ENCODE measurements around the gene DBR1. TPM values are rescaled to one million over a fixed set of nuclear protein-coding genes. Genes with fewer than 3 reads are reported as not detected.
"Not testable (repeated sequence)": the region's sequence is repeated elsewhere in the genome, so short reads cannot be mapped to it uniquely, and the experiment has no call there.

Gene DBR1
- total RNA-seq, 1 donor from 2014 or later = 18.3 TPM

- TF ChIP-seq CTCF (IDR thresholded peaks at IDR 0.05) = no peak
- H3K27me3 Mint-ChIP-seq (ENCODE audit: unreplicated experiment) = peaks cover 39% of the 10 kb centered on the region
- DNase-seq (ENCODE audit: extremely low spot score, unreplicated experiment) = no peak
- no peaks in the 10 kb centered on the region for H3K4me1 Mint-ChIP-seq (ENCODE audit: unreplicated experiment)
- H3K36me3 Mint-ChIP-seq (ENCODE audit: unreplicated experiment) = no peaks in the 10 kb centered on the region
- H3K4me3 Mint-ChIP-seq (ENCODE audit: unreplicated experiment) = no peak overlapping the region
- H3K27ac Mint-ChIP-seq (ENCODE audit: unreplicated experiment) = no peak overlapping the region
- no peaks in the 10 kb centered on the region for H3K9me3 Mint-ChIP-seq (ENCODE audit: unreplicated experiment)
Observed at GRCh38 chr3:138148503-138148902, 26.2 kb downstream of the DBR1 start.

GRCh38 chr3:138142181-138142580, 32.5 kb downstream of the DBR1 start:
- not testable (repeated sequence) for H3K4me1 Mint-ChIP-seq (ENCODE audit: unreplicated experiment); H3K36me3 Mint-ChIP-seq (ENCODE audit: unreplicated experiment); DNase-seq (ENCODE audit: extremely low spot score, unreplicated experiment); H3K9me3 Mint-ChIP-seq (ENCODE audit: unreplicated experiment); H3K27ac Mint-ChIP-seq (ENCODE audit: unreplicated experiment); H3K4me3 Mint-ChIP-seq (ENCODE audit: unreplicated experiment)
- peaks cover 22% of the 10 kb centered on the region for H3K27me3 Mint-ChIP-seq (ENCODE audit: unreplicated experiment)

- no peaks in the 10 kb centered on the region for H3K36me3 Mint-ChIP-seq (ENCODE audit: unreplicated experiment)
- peaks cover 25% of the 10 kb centered on the region for H3K27me3 Mint-ChIP-seq (ENCODE audit: unreplicated experiment)
Observed at GRCh38 chr3:138140940-138141339, 33.8 kb downstream of the DBR1 start.

GRCh38 chr3:138139691-138140090, 35.0 kb downstream of the DBR1 start:
- Mint-ChIP-seq H3K9me3 (ENCODE audit: unreplicated experiment) (no peaks in the 10 kb centered on the region), H3K4me1 (ENCODE audit: unreplicated experiment) (no peaks in the 10 kb centered on the region), H3K36me3 (ENCODE audit: unreplicated experiment) (no peaks in the 10 kb centered on the region), H3K27me3 (ENCODE audit: unreplicated experiment) (peaks cover 29% of the 10 kb centered on the region), H3K4me3 (ENCODE audit: unreplicated experiment) (no peak overlapping the region), H3K27ac (ENCODE audit: unreplicated experiment) (no peak overlapping the region)
- DNase-seq (ENCODE audit: extremely low spot score, unreplicated experiment) = no peak
- no peak for TF ChIP-seq CTCF (IDR thresholded peaks at IDR 0.05)

More at GRCh38 chr3:138140940-138141339, 33.8 kb downstream of the DBR1 start:
- no peaks in the 10 kb centered on the region for H3K4me1 Mint-ChIP-seq (ENCODE audit: unreplicated experiment)
- no peak for DNase-seq (ENCODE audit: extremely low spot score, unreplicated experiment)
- H3K4me3 Mint-ChIP-seq (ENCODE audit: unreplicated experiment) = no peak overlapping the region
- no peak overlapping the region for H3K27ac Mint-ChIP-seq (ENCODE audit: unreplicated experiment)
- TF ChIP-seq CTCF (IDR thresholded peaks at IDR 0.05) = no peak
- no peaks in the 10 kb centered on the region for H3K9me3 Mint-ChIP-seq (ENCODE audit: unreplicated experiment)

GRCh38 chr3:138137861-138138260, 36.9 kb downstream of the DBR1 start:
- Mint-ChIP-seq H3K27ac (ENCODE audit: unreplicated experiment) (no peak overlapping the region), H3K4me3 (ENCODE audit: unreplicated experiment) (no peak overlapping the region), H3K9me3 (ENCODE audit: unreplicated experiment) (no peaks in the 10 kb centered on the region), H3K4me1 (ENCODE audit: unreplicated experiment) (no peaks in the 10 kb centered on the region), H3K27me3 (ENCODE audit: unreplicated experiment) (peaks cover 36% of the 10 kb centered on the region), H3K36me3 (ENCODE audit: unreplicated experiment) (no peaks in the 10 kb centered on the region)
- no peak for DNase-seq (ENCODE audit: extremely low spot score, unreplicated experiment)
- TF ChIP-seq CTCF (IDR thresholded peaks at IDR 0.05) = no peak

GRCh38 chr3:138136201-138136600, 38.5 kb downstream of the DBR1 start:
- peaks cover 50% of the 10 kb centered on the region for H3K27me3 Mint-ChIP-seq (ENCODE audit: unreplicated experiment)
- no peak for TF ChIP-seq CTCF (IDR thresholded peaks at IDR 0.05)
- H3K9me3 Mint-ChIP-seq (ENCODE audit: unreplicated experiment) = no peaks in the 10 kb centered on the region
- no peak for DNase-seq (ENCODE audit: extremely low spot score, unreplicated experiment)
- H3K27ac Mint-ChIP-seq (ENCODE audit: unreplicated experiment) = no peak overlapping the region
- no peaks in the 10 kb centered on the region for H3K4me1 Mint-ChIP-seq (ENCODE audit: unreplicated experiment)
- no peaks in the 10 kb centered on the region for H3K36me3 Mint-ChIP-seq (ENCODE audit: unreplicated experiment)
- no peak overlapping the region for H3K4me3 Mint-ChIP-seq (ENCODE audit: unreplicated experiment)

All from osteocyte (in vitro differentiated cells).